K562 (cell line): ENCODE data around the gene CCN5. TPM values are rescaled to one million over a fixed set of nuclear protein-coding genes. Genes with fewer than 3 reads are reported as not detected.

ENCODE experiments used
- ATF7 ChIP-seq: fragments of 450-650 bp; IDR thresholded peaks from 2 replicates; pipeline ENCODE4 v1.7.1; 2014; ENCODE audit warnings: mild to moderate bottlenecking, moderate library complexity
- BRCA1 ChIP-seq, 2 experiments: fragments of 450-650 bp in 1 of 2; sonication (generic) in 1 of 2; formaldehyde crosslinking in 1 of 2; IDR thresholded peaks; 2 replicates each; pipeline versions ENCODE4 v1.5.0 to v1.6.1; 2017 to 2020; ENCODE audit warnings: mild to moderate bottlenecking in 1 of 2, missing genetic modification reagents in 1 of 2
- CBX5 ChIP-seq: IDR thresholded peaks from 2 replicates; pipeline ENCODE4 v1.6.1; 2014; ENCODE audit warnings: low read depth, borderline replicate concordance
- ELK1 ChIP-seq: sonication (generic); formaldehyde crosslinking; IDR thresholded peaks from 2 replicates; pipeline ENCODE4 v1.8.1; 2022; ENCODE audit warnings: missing genetic modification reagents
- ILK ChIP-seq: fragments of 450-650 bp; IDR thresholded peaks from 2 replicates; pipeline ENCODE4 v1.6.1; 2016; ENCODE audit warnings: missing genetic modification characterization, low read depth, mild to moderate bottlenecking, missing compliant biosample characterization, moderate library complexity, borderline replicate concordance
- ZBTB49 ChIP-seq: sonication (generic); formaldehyde crosslinking; IDR thresholded peaks from 2 replicates; pipeline ENCODE4 v1.8.0; 2022; ENCODE audit warnings: missing genetic modification reagents, mild to moderate bottlenecking, borderline replicate concordance
- ZNF239 ChIP-seq: fragments of 250-450 bp; sonication (Bioruptor Pico); IDR thresholded peaks from 2 replicates; pipeline ENCODE4 v1.4.0; 2020; ENCODE audit warnings: mild to moderate bottlenecking
- ZNF311 ChIP-seq: fragments of 250-450 bp; sonication (Bioruptor Pico); IDR thresholded peaks from 2 replicates; pipeline ENCODE4 v1.4.0; 2020; ENCODE audit warnings: mild to moderate bottlenecking, moderate library complexity
- ZNF449 ChIP-seq: fragments of 250-450 bp; sonication (Bioruptor Pico); IDR thresholded peaks from 2 replicates; pipeline ENCODE4 v1.8.0; 2022; ENCODE audit warnings: moderate library complexity, mild to moderate bottlenecking, inconsistent platforms
- ZSCAN29 ChIP-seq: fragments of 450-650 bp; IDR thresholded peaks from 2 replicates; pipeline ENCODE4 v1.6.1; 2017
- polyA plus RNA-seq, 8 experiments: library from polyadenylated mRNA; depleted of rRNA in 4 of 8; stranded (reverse) in 5 of 8; unstranded in 3 of 8; fragments of >200 nt; fragmentation: Nextera tagmentation in 2 of 8; fragmentation: Illumina TruSeq in 1 of 8; extraction: Ambion mirVana in 2 of 8; extraction: Trizol in 1 of 8; gene quantifications; 2 replicates each; pipeline versions ENCODE4 v1.2.1 to v1.2.3, GENCODE V29; 2011 to 2014; ENCODE audit warnings: inconsistent platforms in 1 of 8, missing spikeins in 1 of 8
- total RNA-seq, 7 experiments: library from RNA; depleted of rRNA in 6 of 7; stranded (reverse); fragments of >200 nt in 6 of 7; fragmentation: Illumina TruSeq in 2 of 7; extraction: Trizol in 2 of 7; gene quantifications; 2 replicates each; pipeline versions ENCODE4 v1.2.1 to v1.2.3, GENCODE V29; 2011 to 2021; ENCODE audit warnings: low replicate concordance in 1 of 7
- TF ChIP-seq, protein P1 (sequence below): fragments of 250-450 bp; sonication (Bioruptor Pico); IDR thresholded peaks from 2 replicates; pipeline ENCODE4 v1.4.0; 2020; ENCODE audit warnings: mild to moderate bottlenecking, moderate library complexity

The CCN5 gene
- total and polyA plus RNA-seq, 9 of the 15 experiments (the other 6 are each of a cell fraction or from before 2014, with no cell fraction given): not detected

GRCh38 chr20:44768256-44768655 lies 53.1 kb downstream of the CCN5 start (continued):
- TF ChIP-seq, protein P1, sequence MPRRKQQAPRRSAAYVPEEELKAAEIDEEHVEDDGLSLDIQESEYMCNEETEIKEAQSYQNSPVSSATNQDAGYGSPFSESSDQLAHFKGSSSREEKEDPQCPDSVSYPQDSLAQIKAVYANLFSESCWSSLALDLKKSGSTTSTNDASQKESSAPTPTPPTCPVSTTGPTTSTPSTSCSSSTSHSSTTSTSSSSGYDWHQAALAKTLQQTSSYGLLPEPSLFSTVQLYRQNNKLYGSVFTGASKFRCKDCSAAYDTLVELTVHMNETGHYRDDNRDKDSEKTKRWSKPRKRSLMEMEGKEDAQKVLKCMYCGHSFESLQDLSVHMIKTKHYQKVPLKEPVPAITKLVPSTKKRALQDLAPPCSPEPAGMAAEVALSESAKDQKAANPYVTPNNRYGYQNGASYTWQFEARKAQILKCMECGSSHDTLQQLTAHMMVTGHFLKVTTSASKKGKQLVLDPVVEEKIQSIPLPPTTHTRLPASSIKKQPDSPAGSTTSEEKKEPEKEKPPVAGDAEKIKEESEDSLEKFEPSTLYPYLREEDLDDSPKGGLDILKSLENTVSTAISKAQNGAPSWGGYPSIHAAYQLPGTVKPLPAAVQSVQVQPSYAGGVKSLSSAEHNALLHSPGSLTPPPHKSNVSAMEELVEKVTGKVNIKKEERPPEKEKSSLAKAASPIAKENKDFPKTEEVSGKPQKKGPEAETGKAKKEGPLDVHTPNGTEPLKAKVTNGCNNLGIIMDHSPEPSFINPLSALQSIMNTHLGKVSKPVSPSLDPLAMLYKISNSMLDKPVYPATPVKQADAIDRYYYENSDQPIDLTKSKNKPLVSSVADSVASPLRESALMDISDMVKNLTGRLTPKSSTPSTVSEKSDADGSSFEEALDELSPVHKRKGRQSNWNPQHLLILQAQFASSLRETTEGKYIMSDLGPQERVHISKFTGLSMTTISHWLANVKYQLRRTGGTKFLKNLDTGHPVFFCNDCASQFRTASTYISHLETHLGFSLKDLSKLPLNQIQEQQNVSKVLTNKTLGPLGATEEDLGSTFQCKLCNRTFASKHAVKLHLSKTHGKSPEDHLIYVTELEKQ (CRISPR knock-in tag): no peak
- TF ChIP-seq ZNF449 (no peak), ZNF311 (CRISPR knock-in tag) (no peak), ZBTB49 (no peak), BRCA1 (IDR thresholded peaks at IDR 0.05) (no peak), BRCA1 (CRISPR knock-in tag; IDR thresholded peaks at IDR 0.05) (no peak), ATF7 (no peak), ZNF239 (CRISPR knock-in tag) (no peak), ELK1 (CRISPR knock-in tag) (no peak), ILK (no peak), ZSCAN29 (no peak), CBX5 (no peak)
